Heart left ventricle (tissue), 13 donors: Measurements from ENCODE around the gene CALML5.

Experiments
- POLR2A ChIP-seq, 2 donors: fragments of 450-650 bp; IDR thresholded peaks; one replicate each; pipeline ENCODE4 v1.6.1; 2017; ENCODE audit warnings: antibody characterized with exemption in 2 of 2, mild to moderate bottlenecking in 2 of 2, moderate library complexity in 2 of 2
- TF ChIP-seq, protein P1 (sequence below), 12 donors: fragments of 200-600 bp; sonication (generic) in 4 of 12; IDR thresholded peaks; one replicate each; pipeline versions ENCODE4 v1.5.0 to v1.8.0; 2018 to 2022; ENCODE audit warnings: antibody characterized with exemption in 12 of 12, mild to moderate bottlenecking in 5 of 12
- donor health status: ischemic (EF 13 %, LVEDD 7.1; RV severe dilation, severe dysfunction).
- donor health status: DM: no; HTN: yes; CAD: no.
- donor health status: DM: no; HTN: no; CAD: no.
- donor health status: ischemic (EF 25% LVEDD 6.9; RV normal size, moderate dysfunction).
- donor health status: ischemic (EF 25% LVEDD 5.7; RV mildly dilated, moderate dysfunction).
- donor health status: ischemic (EF 35%, LVEDD 5.7; RV mildly dilated, moderate dysfunction).
- donor health status: nonischemic (EF 11% LVEDD 7.7; RV severe dilation, severe dysfunction).
- donor health status: DM: yes; HTN: yes; CAD: no.
- donor health status: PGD.
- donor health status: ischemic (EF 29% LVEDD 5.4; RV normal size, mild dysfunction).
- donor health status: nonischemic (EF 23%, LVEDD 6.1; RV moderate dilation, normal function).

- TF ChIP-seq, protein P1, sequence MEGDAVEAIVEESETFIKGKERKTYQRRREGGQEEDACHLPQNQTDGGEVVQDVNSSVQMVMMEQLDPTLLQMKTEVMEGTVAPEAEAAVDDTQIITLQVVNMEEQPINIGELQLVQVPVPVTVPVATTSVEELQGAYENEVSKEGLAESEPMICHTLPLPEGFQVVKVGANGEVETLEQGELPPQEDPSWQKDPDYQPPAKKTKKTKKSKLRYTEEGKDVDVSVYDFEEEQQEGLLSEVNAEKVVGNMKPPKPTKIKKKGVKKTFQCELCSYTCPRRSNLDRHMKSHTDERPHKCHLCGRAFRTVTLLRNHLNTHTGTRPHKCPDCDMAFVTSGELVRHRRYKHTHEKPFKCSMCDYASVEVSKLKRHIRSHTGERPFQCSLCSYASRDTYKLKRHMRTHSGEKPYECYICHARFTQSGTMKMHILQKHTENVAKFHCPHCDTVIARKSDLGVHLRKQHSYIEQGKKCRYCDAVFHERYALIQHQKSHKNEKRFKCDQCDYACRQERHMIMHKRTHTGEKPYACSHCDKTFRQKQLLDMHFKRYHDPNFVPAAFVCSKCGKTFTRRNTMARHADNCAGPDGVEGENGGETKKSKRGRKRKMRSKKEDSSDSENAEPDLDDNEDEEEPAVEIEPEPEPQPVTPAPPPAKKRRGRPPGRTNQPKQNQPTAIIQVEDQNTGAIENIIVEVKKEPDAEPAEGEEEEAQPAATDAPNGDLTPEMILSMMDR (IDR thresholded peaks at IDR 0.05), result no peak
- TF ChIP-seq POLR2A (IDR thresholded peaks at IDR 0.05), result no peak
Measured at GRCh38 chr10:5449823-5450222, 49.5 kb downstream of the CALML5 start.
